GM23338 (cell line): ENCODE measurements around the gene FAF1. TPM values are rescaled to one million over a fixed set of nuclear protein-coding genes. Genes with fewer than 3 reads are reported as not detected.

ENCODE experiments used
- ATAC-seq: fragments of 200-7000 bp; cut with Tn5 transposase; 3 replicates; pipeline ENCODE4 v1.9.1; 2020
- DNase-seq: peaks from one replicate; pipeline ENCODE4 v3.0.0-alpha.2; 2015; ENCODE audit warnings: low spot score
- H2AFZ ChIP-seq: fragments of 200-600 bp; sonication (generic); 2 replicates; pipeline ENCODE4 v1.8.0; 2016; ENCODE audit warnings: antibody characterized with exemption, mild to moderate bottlenecking, moderate library complexity
- H3F3A ChIP-seq: fragments of 200-600 bp; sonication (generic); replicated peaks from 2 replicates; pipeline ENCODE4 v1.8.0; 2017; ENCODE audit warnings: antibody characterized with exemption, mixed run types, low read depth
- H3K27ac ChIP-seq: fragments of 200-600 bp; sonication (generic); 2 replicates; pipeline ENCODE4 v1.6.1; 2016; ENCODE audit warnings: low read depth
- H3K27me3 ChIP-seq: fragments of 200-600 bp; sonication (generic); 2 replicates; pipeline ENCODE4 v1.8.0; 2016; ENCODE audit warnings: mild to moderate bottlenecking, mixed run types, moderate library complexity; ENCODE audit not compliant: insufficient read depth
- H3K36me3 ChIP-seq: fragments of 200-600 bp; sonication (generic); 2 replicates; pipeline ENCODE4 v1.8.0; 2016; ENCODE audit warnings: mild to moderate bottlenecking; ENCODE audit not compliant: insufficient read depth
- H3K4me1 ChIP-seq: fragments of 200-600 bp; sonication (generic); 2 replicates; pipeline ENCODE4 v1.8.0; 2016; ENCODE audit warnings: mild to moderate bottlenecking, moderate library complexity; ENCODE audit not compliant: insufficient read depth
- H3K4me2 ChIP-seq: fragments of 200-600 bp; sonication (generic); 2 replicates; pipeline ENCODE4 v1.7.1; 2017; ENCODE audit warnings: mixed run types
- H3K4me3 ChIP-seq: fragments of 200-600 bp; sonication (generic); 2 replicates; pipeline ENCODE4 v1.6.1; 2016; ENCODE audit warnings: mixed run types
- H3K79me2 ChIP-seq: fragments of 200-600 bp; sonication (generic); replicated peaks from 2 replicates; pipeline ENCODE4 v1.8.0; 2017; ENCODE audit warnings: mild to moderate bottlenecking; ENCODE audit not compliant: insufficient read depth
- H3K9me2 ChIP-seq: fragments of 200-600 bp; sonication (generic); 2 replicates; pipeline ENCODE4 v1.8.0; 2017; ENCODE audit not compliant: insufficient read depth
- H4K20me1 ChIP-seq: fragments of 200-600 bp; sonication (generic); replicated peaks from 2 replicates; pipeline ENCODE4 v1.8.0; 2017; ENCODE audit warnings: mild to moderate bottlenecking; ENCODE audit not compliant: insufficient read depth
- H3K27ac Mint-ChIP-seq: 2 replicates; pipeline ENCODE4 v1.8.0; 2020; ENCODE audit warnings: inconsistent platforms, mild to moderate bottlenecking, moderate library complexity, mixed read lengths
- H3K27me3 Mint-ChIP-seq: 3 replicates; pipeline ENCODE4 v1.8.0; 2022; ENCODE audit warnings: low read depth, mild to moderate bottlenecking, moderate library complexity, mixed read lengths, inconsistent platforms; ENCODE audit not compliant: insufficient read depth, poor library complexity
- H3K36me3 Mint-ChIP-seq: 3 replicates; pipeline ENCODE4 v1.8.0; 2021; ENCODE audit warnings: low read depth, mild to moderate bottlenecking, inconsistent platforms, moderate library complexity, mixed read lengths
- H3K4me1 Mint-ChIP-seq: 3 replicates; pipeline ENCODE4 v1.8.0; 2020; ENCODE audit warnings: mild to moderate bottlenecking, inconsistent platforms, mixed read lengths
- H3K4me3 Mint-ChIP-seq: 3 replicates; pipeline ENCODE4 v1.8.0; 2021; ENCODE audit warnings: moderate library complexity, mild to moderate bottlenecking, inconsistent platforms, mixed read lengths
- H3K9me3 Mint-ChIP-seq: 3 replicates; pipeline ENCODE4 v1.8.0; 2020; ENCODE audit warnings: moderate library complexity, mild to moderate bottlenecking, inconsistent platforms, mixed read lengths
- EZH2 ChIP-seq: fragments of 200-600 bp; sonication (generic); IDR thresholded peaks from one replicate; pipeline ENCODE4 v1.8.0; 2017; ENCODE audit warnings: antibody characterized with exemption, mild to moderate bottlenecking, low read depth; ENCODE audit not compliant: unreplicated experiment
- NANOG ChIP-seq: IDR thresholded peaks from 2 replicates; pipeline ENCODE4 v1.6.1; 2016; ENCODE audit warnings: antibody characterized with exemption, borderline replicate concordance
- STAT1 ChIP-seq: IDR thresholded peaks from one replicate; pipeline ENCODE4 v1.6.1; 2016; ENCODE audit warnings: antibody characterized with exemption; ENCODE audit not compliant: unreplicated experiment
- ZNF114 ChIP-seq: fragments of 250-450 bp; sonication (Bioruptor Pico); IDR thresholded peaks from 2 replicates; pipeline ENCODE4 v1.5.0; 2020; ENCODE audit warnings: mild to moderate bottlenecking, moderate library complexity
- polyA plus RNA-seq: library from polyadenylated mRNA; unstranded; fragments of >200 nt; fragmentation: Nextera tagmentation; extraction: Ambion mirVana; gene quantifications from 2 replicates; pipeline ENCODE4 v1.2.1, GENCODE V29; 2016
- total RNA-seq: library from RNA; depleted of rRNA; stranded (reverse); fragments of >200 nt; shearing (Covaris generic); gene quantifications from 2 replicates; pipeline ENCODE4 v1.2.3, GENCODE V29; 2014
- TF ChIP-seq, protein P1 (sequence below): IDR thresholded peaks from 2 replicates; pipeline ENCODE4 v1.6.1; 2016; ENCODE audit warnings: antibody characterized with exemption
- TF ChIP-seq, protein P2 (sequence below): fragments of 250-450 bp; sonication (Bioruptor Pico); IDR thresholded peaks from 2 replicates; pipeline ENCODE4 v1.5.0; 2020; ENCODE audit warnings: mild to moderate bottlenecking, moderate library complexity
- TF ChIP-seq, protein P3 (sequence below), 2 experiments: fragments of 200-600 bp in 1 of 2; sonication (generic) in 1 of 2; conservative IDR thresholded peaks; 2 replicates each; pipeline versions ENCODE4 v1.5.1 to v1.6.1; 2016 to 2017; ENCODE audit warnings: antibody characterized with exemption in 2 of 2, low read depth in 2 of 2, mild to moderate bottlenecking in 2 of 2, moderate library complexity in 1 of 2

Gene FAF1
- total and polyA plus RNA-seq, 2 experiments from 2014 or later = 24.1 to 53.2 TPM

DNA sequence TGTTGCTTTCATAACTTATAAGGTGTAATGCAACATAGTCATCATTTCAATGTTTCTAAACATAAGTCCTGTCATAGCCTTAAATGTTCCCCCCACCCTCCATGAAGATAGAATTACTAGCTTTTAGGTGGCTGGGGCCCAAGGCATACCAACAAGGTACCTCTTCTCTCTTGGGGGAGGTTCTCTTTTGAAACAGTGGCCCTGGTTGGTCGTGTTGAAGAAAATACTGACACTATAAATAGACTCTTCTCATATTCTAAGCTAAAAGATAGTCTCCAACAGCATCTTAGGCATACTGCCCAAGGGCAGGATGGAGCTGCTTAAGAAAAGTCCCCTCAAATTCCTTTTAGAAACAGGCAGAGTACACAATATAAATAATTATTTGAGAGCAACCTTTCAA lies 255.0 kb downstream of the FAF1 start (continued):
- TF ChIP-seq, protein P1, sequence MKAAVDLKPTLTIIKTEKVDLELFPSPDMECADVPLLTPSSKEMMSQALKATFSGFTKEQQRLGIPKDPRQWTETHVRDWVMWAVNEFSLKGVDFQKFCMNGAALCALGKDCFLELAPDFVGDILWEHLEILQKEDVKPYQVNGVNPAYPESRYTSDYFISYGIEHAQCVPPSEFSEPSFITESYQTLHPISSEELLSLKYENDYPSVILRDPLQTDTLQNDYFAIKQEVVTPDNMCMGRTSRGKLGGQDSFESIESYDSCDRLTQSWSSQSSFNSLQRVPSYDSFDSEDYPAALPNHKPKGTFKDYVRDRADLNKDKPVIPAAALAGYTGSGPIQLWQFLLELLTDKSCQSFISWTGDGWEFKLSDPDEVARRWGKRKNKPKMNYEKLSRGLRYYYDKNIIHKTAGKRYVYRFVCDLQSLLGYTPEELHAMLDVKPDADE = no peak
- TF ChIP-seq EZH2 (no peak), ZNF114 (CRISPR knock-in tag) (no peak)
- TF ChIP-seq, protein P2, sequence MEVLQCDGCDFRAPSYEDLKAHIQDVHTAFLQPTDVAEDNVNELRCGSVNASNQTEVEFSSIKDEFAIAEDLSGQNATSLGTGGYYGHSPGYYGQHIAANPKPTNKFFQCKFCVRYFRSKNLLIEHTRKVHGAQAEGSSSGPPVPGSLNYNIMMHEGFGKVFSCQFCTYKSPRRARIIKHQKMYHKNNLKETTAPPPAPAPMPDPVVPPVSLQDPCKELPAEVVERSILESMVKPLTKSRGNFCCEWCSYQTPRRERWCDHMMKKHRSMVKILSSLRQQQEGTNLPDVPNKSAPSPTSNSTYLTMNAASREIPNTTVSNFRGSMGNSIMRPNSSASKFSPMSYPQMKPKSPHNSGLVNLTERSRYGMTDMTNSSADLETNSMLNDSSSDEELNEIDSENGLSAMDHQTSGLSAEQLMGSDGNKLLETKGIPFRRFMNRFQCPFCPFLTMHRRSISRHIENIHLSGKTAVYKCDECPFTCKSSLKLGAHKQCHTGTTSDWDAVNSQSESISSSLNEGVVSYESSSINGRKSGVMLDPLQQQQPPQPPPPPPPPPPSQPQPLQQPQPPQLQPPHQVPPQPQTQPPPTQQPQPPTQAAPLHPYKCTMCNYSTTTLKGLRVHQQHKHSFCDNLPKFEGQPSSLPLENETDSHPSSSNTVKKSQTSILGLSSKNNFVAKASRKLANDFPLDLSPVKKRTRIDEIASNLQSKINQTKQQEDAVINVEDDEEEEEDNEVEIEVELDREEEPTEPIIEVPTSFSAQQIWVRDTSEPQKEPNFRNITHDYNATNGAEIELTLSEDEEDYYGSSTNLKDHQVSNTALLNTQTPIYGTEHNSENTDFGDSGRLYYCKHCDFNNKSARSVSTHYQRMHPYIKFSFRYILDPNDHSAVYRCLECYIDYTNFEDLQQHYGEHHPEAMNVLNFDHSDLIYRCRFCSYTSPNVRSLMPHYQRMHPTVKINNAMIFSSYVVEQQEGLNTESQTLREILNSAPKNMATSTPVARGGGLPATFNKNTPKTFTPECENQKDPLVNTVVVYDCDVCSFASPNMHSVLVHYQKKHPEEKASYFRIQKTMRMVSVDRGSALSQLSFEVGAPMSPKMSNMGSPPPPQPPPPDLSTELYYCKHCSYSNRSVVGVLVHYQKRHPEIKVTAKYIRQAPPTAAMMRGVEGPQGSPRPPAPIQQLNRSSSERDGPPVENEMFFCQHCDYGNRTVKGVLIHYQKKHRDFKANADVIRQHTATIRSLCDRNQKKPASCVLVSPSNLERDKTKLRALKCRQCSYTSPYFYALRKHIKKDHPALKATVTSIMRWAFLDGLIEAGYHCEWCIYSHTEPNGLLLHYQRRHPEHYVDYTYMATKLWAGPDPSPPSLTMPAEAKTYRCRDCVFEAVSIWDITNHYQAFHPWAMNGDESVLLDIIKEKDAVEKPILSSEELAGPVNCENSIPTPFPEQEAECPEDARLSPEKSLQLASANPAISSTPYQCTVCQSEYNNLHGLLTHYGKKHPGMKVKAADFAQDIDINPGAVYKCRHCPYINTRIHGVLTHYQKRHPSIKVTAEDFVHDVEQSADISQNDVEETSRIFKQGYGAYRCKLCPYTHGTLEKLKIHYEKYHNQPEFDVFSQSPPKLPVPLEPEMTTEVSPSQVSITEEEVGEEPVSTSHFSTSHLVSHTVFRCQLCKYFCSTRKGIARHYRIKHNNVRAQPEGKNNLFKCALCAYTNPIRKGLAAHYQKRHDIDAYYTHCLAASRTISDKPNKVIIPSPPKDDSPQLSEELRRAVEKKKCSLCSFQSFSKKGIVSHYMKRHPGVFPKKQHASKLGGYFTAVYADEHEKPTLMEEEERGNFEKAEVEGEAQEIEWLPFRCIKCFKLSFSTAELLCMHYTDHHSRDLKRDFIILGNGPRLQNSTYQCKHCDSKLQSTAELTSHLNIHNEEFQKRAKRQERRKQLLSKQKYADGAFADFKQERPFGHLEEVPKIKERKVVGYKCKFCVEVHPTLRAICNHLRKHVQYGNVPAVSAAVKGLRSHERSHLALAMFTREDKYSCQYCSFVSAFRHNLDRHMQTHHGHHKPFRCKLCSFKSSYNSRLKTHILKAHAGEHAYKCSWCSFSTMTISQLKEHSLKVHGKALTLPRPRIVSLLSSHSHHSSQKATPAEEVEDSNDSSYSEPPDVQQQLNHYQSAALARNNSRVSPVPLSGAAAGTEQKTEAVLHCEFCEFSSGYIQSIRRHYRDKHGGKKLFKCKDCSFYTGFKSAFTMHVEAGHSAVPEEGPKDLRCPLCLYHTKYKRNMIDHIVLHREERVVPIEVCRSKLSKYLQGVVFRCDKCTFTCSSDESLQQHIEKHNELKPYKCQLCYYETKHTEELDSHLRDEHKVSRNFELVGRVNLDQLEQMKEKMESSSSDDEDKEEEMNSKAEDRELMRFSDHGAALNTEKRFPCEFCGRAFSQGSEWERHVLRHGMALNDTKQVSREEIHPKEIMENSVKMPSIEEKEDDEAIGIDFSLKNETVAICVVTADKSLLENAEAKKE (CRISPR knock-in tag) = no peak

DNA sequence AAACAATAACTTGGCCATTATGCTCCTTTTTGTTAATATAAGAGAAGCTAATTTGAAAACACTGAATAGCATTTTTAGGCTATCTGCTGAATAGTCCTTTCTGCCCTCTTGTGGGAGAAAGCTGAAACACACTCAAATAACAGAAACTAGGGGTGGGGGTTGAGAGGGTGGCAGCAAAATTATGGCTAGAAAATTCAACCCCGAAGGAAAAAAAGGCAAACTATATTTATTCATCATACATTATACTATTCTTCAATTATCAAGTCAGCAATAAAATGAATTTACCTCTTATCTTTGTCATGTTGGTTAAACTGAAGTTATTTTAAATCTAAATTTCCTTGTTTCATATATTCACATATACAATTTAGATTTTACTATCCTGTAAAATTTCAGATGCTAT lies 255.9 kb downstream of the FAF1 start:
- H3K36me3 Mint-ChIP-seq = no peaks in the 10 kb centered on the region
- TF ChIP-seq, protein P3, sequence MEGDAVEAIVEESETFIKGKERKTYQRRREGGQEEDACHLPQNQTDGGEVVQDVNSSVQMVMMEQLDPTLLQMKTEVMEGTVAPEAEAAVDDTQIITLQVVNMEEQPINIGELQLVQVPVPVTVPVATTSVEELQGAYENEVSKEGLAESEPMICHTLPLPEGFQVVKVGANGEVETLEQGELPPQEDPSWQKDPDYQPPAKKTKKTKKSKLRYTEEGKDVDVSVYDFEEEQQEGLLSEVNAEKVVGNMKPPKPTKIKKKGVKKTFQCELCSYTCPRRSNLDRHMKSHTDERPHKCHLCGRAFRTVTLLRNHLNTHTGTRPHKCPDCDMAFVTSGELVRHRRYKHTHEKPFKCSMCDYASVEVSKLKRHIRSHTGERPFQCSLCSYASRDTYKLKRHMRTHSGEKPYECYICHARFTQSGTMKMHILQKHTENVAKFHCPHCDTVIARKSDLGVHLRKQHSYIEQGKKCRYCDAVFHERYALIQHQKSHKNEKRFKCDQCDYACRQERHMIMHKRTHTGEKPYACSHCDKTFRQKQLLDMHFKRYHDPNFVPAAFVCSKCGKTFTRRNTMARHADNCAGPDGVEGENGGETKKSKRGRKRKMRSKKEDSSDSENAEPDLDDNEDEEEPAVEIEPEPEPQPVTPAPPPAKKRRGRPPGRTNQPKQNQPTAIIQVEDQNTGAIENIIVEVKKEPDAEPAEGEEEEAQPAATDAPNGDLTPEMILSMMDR (conservative IDR thresholded peaks at IDR 0.05; ENCODE audit: low read depth in 2 of 2) = peak; percentile 70 to 90
- TF ChIP-seq ZNF114 (CRISPR knock-in tag) = no peak
- TF ChIP-seq NANOG = no peak
- TF ChIP-seq, protein P1 = no peak
- no peak for TF ChIP-seq STAT1
- Histone ChIP-seq H3K27ac (no peak overlapping the region), H3K4me3 (no peak overlapping the region), H4K20me1 (no peaks in the 10 kb centered on the region), H3K27me3 (no peaks in the 10 kb centered on the region), H3K4me1 (peaks cover 59% of the 10 kb centered on the region), H3K79me2 (no peaks in the 10 kb centered on the region), H3F3A (no peaks in the 10 kb centered on the region), H3K4me2 (no peak overlapping the region), H3K9me2 (no peaks in the 10 kb centered on the region), H2AFZ (no peak overlapping the region), H3K36me3 (no peaks in the 10 kb centered on the region)
- H3K27me3 Mint-ChIP-seq = no peaks in the 10 kb centered on the region
- ATAC-seq (peak; percentile 21; the same call in 1 of the 3 replicates), DNase-seq (peak; percentile 72)
- H3K4me3 Mint-ChIP-seq = no peak overlapping the region
- peaks cover 50% of the 10 kb centered on the region for H3K4me1 Mint-ChIP-seq
- no peak overlapping the region; the same call in 1 of the 2 replicates for H3K27ac Mint-ChIP-seq
- no peaks in the 10 kb centered on the region for H3K9me3 Mint-ChIP-seq
